ENCODE data around the gene PNPLA5.
"Not testable (repeated sequence)": the region's sequence is repeated elsewhere in the genome, so short reads cannot be mapped to it uniquely, and the experiment has no call there.

PNPLA5 gene

DNA sequence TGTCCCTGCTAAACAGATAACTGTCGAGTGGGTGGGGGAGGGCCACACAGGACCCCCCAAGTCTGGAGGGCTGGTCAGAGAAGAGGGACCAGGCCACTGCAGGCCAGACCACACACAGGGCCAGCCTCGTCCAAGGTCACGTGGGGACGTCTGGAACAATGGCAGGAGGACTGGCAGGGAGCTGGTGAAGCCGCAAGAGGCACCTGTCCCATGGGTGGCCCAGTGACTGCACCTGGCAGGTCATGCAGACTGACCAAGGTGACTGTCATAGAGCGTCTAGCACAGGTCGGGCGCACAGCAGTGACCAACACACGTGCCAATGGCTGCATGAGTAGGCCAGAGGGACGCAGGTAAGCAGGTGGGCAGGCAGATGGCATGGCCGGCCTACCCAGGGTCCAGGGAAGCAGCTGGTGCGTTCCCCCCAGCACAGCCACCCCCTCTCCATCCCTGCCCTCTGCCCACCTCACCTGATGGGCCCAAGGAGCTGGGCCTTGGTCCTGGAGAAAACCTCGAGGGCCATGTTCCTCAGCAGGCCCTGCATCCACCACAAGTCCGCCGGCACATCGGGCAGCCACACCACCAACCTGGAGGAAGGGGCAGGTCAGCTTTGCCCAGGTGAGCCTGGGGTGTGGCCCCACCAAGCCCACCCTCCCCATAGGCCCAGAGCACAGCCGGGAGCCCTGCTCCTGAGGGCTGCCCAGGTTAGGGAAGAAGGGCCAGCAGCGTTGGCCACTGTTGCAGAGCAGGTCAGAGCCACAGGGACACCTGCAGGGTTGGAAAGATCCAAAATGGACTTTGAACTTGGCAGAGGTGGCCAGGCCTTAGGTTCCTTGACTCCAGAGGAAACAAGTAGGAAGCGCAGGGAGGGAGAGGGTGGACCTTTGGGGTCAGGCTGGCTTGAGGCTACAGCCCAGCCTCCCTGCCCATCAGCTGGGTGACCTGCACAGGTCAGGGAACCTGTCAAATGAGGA, 10.4 kb downstream of the PNPLA5 start:
- DNase-seq (ENCODE audit: low read depth, low spot score) = no peak

DNA sequence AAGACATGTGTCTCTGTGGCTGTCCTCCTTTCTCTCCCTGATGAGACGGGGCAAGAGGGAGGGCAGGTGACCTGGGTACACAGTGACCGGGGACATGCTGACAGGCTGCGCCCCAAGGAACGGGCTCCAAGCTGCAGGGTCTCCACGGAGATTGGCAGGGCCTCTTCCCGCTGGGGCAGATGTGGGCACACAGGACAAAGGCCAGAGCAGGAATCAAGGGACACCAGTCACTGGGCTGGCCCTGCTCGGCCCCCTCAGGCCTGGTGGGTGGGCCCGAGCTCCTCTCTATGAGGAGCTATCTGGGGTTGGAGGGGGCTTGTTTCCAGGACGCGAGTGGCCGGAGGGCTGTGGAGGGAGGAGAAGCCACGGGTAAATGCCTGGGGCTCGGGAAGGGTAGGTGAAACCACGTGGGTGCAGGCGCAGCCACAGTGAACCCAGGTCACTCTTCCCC, 11.2 kb downstream of the PNPLA5 start:
- DNase-seq (ENCODE audit: low read depth, low spot score) = no peak

DNA sequence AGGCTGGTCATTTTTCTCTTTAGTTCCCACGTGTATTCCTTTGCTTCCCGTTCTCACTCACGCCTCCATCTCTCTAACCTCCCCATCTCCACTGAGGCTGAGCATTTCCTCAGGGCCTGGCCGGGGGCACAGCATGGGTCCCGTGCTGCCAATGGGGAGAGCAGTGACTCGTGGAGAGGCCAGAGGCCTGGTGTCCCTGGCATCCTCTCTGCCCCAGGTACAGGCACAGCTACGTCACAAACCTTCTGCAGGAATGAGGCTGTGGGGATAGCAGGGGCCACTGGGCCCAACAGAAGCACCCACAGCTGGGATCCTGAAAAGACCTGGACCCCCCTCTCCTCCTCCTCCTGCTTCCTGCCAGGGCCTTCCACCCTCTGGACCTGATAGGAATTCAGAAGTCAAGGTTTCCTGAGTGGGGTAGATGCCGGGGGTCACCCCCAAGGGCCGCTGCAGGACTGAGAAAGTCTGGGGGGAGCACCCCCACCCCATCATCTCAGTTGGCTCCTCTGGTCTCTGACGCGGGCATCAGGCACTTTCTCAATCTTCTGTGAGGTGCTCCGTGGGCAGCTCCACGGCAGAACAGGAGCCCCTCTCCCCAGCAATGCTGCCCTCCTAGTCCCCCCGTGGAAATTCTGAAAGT, 11.8 kb downstream of the PNPLA5 start:
- no peak for DNase-seq (ENCODE audit: low read depth, low spot score)

DNA sequence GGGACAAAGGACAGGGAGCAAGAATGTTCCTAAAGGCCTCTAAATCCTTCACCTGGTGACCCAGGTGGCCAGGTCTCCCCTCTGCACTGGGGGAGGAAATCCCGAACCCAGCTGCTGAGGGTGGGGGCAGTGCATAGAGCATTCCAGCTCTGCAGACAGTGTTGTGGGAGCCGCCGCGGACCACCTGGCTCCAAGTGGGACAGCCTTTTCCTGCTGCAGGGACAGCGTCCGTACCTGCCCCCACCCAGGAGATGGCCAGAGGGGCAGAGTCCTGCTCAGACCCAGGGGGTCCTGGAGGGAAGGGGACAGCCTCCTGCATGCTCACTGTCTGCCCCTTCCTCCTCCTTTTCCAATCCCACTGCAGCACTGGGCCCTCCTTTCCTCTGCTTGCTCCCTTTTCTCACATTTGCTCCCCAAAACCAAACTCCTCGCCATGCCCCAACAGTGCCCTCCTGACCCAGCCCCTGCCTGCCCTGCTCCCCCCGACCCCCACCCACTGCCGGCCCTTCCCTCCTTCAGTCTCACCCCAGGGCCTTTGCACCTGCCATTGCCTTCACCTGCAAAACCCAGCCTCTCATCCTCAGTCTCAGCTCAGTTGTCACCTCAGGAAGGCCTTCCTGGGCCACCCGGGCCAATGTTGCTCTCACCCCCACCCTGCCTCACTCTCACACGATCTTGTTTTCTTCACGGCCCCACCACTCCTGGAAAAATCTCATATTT, 12.8 kb downstream of the PNPLA5 start:
- no peak for DNase-seq (ENCODE audit: low read depth, low spot score)

DNA sequence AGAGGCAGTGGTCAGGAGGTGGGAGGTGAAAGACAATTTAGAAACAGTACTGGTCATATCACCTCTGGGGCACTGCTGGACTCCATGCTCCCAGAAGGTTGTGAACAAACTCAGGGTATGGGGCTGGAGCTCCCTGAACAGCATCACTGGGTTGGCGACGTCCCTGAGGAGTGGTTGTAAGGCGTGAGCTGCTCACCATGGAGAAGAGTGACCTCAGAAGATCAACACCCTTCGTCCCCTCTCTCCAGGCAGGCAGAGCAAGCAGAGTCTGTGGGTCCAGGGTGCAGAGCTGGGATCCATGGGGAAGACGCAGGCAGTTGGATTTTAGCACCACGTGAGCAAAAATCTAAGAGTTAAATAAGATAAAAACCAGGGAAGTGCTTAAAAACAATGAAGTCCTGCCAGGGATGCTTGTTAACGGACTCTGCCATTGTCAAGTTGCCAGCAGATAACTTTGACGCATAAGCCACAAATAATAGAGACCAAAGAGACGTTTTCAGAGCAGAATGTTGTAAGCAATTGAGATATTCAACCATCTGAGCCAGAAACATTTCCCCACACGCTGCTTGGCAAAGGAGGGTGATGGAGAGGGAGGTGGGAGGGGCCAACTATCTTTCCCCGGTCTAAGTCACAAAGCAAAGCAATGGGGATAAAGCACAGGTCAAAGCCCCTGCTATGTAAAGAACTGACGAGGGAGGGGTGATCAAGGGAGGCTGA, 13.6 kb downstream of the PNPLA5 start:
- DNase-seq (ENCODE audit: low read depth, low spot score) = no peak

DNA sequence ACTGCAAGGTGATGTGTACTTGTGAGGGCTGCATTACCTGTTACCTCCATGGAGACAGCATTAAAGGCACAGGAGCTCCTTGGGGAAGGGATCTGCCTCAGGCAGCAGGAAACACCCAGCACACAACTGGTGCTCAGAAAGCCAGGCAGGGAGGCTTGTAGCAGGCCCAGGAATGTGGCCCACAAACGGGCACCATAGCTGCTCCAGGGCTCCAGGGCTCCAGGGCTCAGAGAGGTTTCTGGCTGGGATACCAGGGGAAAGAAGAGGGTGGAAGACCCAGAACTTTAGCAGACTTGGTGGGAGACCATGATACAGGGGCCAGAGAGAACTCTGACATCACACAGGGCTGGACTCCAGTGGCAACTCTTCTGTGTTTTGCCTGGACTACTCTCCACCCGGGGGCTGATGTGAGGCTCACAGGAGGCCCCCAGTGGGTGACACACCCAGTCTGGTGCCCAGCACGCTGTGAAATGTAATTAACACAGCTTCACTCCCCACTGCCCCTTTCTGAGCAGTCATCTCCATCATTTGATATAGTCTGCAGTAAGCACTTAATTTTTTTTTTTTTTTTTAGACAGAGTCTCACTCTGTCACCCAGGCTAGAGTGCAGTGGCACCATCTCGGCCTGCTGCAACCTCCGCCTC, 14.8 kb downstream of the PNPLA5 start:
- DNase-seq (ENCODE audit: low read depth, low spot score) = no peak

DNA sequence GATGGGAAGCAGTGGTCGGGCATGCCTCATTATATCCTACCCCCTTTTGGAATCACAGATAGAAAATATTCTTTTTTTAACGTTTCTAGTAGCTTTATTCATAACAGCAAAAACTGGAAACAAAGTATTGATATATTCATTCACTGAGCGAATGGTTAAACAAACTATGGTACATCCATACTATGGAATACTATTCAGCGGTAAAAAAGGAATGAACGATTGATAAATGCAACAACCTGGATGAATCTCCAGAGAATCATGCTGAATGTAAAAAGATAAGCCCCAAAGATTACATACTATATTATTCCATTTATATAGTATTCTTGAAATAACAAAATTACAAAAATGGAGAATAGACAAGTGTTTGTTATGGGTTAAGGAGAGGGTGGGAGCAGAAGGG, 22.0 kb downstream of the PNPLA5 start:
- no peak for DNase-seq (ENCODE audit: low read depth, low spot score)

DNA sequence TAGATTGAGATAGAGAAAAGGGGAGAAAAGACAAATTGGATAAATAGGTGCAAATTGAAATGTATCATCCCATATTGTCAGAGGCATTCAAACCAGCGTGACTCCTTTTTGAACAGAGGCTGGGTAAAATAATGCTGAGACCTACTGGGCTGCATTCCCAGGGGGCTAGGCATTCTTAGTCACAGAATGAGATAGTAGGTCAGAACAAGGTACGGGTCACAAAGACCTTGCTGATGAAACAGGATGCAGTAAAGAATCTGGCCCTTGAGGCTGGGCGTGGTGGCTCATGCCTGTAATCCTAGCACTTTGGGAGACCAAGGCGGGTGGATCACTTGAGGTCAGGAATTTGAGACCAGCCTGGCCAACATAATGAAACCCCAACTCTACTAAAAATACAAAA, 22.8 kb downstream of the PNPLA5 start:
- not testable (repeated sequence) for DNase-seq (ENCODE audit: low read depth, low spot score)

DNA sequence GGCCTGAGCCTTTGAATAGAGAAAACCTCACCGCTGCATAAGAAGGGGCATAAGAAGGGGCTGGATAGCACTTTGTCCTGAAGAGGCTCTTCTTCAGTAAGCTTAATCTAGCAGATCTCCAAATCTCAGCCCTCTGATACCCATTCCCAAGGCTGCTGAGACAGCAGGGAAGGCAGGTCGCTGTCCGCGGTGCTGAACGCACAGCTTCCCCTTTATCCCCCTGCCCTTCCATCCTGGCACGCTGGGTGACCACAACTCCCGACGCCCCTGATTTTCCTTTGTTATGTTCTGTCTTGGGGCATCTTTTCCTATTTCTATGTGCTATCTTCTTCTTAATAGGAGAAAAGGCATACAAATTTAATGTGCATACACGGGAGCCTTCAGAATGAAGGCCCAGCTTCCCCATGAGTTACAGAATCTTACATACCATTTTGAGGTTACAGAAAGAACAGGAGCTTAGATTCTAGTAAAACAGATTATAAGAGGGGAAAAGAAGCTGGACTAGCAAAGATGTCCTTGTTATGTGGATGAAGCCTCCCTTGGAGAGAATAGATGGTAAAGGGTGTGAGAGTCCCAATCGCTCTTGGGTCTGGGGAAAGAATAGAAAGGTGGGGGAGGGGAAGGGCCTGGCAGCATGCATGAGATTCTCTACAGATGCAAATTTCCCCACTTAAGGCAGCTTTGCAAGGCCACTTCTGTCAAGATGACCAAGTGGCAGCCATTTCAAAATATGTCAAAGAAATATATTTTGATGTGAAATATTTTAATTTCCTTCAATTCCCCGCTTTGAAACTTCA, 23.8 kb downstream of the PNPLA5 start:
- DNase-seq (ENCODE audit: low read depth, low spot score) = peak; percentile 69

DNA sequence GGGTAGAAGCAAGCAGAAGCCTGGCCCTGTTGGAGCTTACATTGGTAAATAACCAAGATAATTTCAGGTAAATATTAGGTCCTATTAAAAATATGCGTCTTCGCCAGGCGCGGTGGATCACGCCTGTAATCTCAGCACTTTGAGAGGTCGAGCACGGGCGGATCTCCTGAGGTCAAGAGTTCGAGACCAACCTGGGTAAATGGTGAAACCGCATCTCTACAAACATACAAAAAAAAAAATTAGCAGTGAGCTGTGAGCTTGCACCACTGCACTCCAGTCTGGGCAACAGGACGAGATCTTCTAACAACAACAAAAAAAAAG, 29.0 kb downstream of the PNPLA5 start:
- DNase-seq (ENCODE audit: low read depth, low spot score) = no peak

DNA sequence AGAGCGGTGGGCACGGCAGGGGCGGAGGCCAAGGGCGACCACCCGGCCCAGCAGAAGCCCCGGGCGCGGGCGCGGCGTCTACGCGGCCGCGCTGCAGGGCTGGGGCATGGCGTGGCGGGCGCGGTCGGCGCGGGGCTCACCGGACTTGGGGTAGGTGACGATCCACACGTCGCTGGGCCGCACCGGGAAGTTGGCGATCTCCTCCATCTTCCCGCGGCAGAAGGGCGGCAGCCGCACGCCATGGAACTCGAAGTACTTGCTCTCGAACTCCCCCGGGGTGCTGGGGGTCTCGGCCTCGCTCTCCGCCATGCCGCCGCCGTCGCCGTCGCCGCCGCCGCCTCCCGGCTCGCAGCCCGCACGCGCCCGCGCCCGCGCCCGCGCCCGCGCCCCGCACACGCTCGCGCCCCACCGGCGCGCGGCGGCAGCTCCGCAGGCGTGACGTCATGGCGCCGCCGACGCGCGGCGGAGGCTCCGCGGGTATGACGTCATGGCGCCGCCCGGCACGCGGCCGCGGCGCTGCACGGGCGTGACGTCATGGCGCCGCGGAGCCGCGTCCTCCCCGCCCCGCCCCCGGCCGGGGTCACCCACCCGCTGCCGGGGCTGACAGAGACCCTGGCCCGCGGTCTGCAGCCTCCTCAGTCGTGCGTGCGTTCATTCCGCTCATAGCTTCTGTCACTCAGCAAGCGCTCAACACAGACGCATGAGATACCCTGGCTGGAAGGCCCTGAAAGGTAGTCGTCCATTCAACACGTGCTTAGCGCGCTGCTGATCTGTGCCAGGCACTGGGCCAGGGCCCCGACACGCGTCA, 29.5 kb downstream of the PNPLA5 start, which contains the start of gene SULT4A1:
Gene SULT4A1 (minus strand): TSS at position 440 of the 808 bp plus-strand sequence. CDS start 131 bp downstream, at position 309.
- DNase-seq (ENCODE audit: low read depth, low spot score) = no peak

DNA sequence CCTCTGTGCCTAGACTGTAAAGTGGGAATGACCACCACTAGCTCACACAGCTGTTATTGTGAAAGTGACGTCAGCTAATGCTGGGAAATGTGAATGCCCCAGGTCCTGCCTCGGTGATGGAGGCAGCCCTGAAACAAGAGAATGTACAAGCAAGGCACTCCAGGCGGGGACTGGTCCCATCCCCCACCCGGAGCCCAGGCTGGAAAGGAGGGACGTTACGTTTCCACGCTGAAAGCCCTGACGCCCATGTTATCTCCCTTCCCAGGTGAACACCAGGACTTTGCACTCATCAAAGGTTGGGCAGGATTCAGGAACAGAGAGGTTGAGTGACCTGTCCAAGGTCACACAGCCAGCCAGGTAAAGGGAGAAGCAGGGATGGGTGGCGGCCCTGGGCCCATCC, 30.3 kb downstream of the PNPLA5 start:
- DNase-seq (ENCODE audit: low read depth, low spot score) = no peak

DNA sequence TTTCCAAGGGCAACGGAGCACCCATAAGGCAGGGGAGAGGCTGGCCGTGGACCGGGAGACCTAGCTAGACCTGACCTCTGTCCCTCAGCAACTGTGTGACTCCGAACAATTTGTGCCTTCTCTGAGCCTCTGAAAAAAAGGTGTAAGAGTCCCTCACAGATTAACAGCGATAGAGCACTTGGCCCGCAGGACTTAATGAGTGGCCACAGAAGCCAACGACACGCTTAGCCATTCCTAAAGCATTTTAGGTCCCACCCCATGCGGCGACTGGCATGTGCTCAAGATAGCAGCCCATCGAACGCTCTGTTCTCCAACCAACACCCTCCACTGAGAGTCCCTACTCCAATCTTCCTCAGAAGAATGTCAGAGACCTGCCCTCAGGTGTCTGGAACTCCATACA, 31.0 kb downstream of the PNPLA5 start:
- DNase-seq (ENCODE audit: low read depth, low spot score) = no peak

DNA sequence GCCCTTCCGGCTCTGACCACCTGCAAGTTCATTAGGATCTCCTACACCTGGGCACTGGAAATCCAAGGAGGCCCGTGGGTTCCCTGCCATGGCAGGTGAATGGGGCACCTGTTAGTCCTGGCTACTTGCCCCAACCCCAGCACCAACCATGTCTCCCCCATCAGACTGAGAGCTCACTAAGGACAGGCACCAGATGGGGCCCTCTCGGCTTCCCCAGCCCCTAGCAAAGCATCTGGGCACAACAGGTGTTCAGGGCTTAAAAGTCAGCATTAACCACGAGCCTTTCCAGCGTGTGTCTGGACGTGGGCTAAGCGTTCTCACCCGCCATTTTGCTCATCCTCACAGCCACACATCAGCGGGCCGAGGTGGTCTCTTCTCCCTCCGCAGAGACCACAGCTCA, 31.7 kb downstream of the PNPLA5 start:
- no peak for DNase-seq (ENCODE audit: low read depth, low spot score)

DNA sequence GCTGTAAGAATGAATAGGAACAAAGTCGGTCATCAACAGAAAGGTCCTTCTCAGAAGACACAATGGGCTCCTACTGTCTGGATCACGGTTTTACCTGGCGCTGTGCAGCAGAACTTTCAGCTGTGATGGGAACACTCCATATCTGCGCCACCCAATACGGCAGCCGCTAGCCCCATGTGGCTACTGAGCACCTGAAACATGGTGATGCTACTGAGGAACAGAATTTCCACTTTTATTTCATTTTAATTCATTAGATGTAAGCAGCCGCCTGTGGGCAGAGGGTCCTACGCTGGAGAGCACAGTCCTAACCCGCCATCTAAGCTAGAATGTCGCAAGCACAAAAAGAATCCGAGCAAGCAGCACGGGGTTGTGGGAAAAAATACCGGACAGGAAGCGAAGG, 32.2 kb downstream of the PNPLA5 start:
- DNase-seq (ENCODE audit: low read depth, low spot score) = no peak

DNA sequence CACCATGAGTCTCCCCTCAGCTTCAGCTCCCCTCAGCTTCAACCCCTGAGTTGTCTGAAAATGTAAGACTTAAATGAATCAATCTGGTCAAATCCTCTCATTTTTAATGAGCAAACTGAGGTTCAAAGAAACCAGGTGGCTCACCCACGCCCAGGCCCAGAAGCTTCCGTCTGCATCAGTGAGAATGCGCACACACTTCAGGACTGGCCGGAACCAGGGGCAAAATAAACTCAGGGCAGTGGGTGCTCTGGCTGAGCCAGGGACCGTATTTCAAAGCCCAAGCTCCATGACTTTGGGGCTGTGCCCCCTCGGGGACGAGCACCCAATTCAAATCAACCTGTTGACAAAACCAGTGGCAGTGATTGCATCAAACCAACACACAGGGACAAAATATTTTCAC, 32.6 kb downstream of the PNPLA5 start:
- DNase-seq (ENCODE audit: low read depth, low spot score) = no peak

DNA sequence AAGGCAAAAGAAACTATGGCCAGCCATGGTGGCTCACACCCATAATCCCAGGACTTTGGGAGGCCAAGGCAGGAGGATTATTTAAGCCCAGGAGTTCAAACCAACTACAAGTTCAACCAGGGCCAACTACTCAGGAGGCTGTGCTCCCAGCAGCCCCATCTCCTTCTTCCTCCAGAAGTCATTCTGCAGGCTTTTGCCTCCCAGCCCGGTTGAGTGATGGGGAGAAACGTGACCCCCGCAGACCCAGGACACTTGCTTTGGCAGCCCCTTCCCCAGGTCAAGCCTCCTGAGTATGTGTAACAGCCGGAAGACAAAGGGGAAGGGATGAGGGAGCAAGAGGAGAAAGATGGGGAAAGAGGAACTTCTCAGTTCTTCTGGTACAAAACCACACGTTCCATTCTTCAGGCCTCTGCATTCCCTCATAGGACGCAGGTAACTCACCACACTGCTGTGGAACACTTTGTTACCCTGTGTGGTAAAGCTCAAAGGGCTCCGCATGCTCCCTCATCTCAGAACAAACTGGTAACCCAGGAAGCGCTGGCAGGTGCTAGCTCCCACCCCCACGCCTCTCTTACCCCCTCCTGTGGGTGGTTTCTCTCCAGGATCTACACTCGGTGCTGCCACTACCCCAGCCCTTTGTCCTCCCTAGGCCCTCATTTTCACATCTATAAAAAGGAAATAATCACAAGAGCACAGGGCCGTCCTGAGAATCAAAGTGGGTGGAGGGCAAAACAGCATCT, 33.5 kb downstream of the PNPLA5 start:
- DNase-seq (ENCODE audit: low read depth, low spot score) = no peak

DNA sequence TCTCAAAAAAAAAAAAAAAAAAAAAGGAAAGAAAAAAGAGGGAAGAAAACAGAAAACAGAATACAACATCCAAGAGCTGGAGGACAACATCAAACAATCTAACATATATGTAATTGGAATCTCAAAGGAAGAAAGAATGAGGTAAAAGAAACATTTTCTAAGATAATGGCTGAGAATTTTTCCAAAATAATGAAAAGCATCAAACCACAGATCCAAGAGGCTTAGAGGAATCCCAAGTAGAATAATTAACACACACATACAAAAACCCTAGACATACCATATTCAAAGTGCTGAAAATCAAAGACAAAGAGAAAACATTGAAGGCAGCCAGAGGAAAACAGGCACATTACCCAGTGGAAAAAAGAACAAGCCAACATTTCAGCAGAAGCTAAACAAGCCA, 34.4 kb downstream of the PNPLA5 start:
- no peak for DNase-seq (ENCODE audit: low read depth, low spot score)

DNA sequence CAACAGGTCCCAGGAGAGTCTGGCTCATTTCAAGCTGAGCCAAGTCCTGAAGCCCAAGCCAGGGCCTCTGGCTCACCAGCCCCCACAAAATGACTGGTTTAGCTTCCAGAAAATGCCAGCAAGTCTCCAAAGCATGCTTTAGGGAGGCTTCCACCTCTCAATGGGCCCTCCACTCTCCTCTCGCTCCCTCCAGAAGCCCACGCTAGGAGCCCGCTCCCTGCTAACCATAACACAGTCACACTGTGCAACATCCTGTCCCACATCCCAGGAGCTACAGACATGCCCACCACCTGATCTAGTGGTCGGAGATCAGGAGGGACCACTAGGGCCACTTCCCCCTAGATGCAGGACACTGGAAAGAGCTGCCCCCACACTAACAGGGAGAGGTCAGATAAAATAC, 36.4 kb downstream of the PNPLA5 start:
- DNase-seq (ENCODE audit: low read depth, low spot score) = no peak
